HG02571 (cell line): ENCODE measurements around the gene ABHD6.
"Not testable (repeated sequence)": the region's sequence is repeated elsewhere in the genome, so short reads cannot be mapped to it uniquely, and the experiment has no call there.

Experiments
- ATAC-seq: cut with Tn5 transposase; IDR thresholded peaks from one replicate; pipeline ENCODE4 v1.9.1; 2021; ENCODE audit warnings: mild to moderate bottlenecking, moderate library complexity; ENCODE audit not compliant: unreplicated experiment

Gene ABHD6

DNA sequence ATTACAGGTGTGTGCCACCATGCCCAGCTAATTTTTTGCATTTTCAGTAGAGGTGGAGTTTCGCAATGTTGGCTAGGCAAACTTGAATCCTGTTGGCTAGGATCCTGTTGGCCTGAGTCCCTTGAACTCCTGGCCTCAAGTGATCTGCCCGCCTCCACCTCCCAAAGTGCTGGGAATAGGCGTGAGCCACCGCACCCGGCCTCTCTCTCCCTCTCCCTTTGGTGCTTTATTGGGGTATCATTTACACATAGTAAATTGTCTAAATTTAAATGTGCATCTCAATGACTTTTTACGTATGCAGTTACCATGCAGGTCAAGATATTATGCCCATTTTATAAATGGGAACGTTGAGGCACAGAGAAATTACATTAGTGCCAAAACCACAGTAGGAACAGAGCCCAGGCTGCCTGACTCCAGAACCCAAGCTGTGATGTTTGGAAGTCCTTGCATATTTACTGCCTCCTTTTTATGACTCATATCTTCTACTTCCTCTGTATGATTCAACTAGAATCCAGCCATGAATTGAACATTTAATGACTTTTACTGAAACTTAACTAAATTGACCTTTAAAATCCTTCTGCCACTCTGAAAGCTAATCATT lies 34.4 kb downstream of the ABHD6 start:
- no peak for ATAC-seq

DNA sequence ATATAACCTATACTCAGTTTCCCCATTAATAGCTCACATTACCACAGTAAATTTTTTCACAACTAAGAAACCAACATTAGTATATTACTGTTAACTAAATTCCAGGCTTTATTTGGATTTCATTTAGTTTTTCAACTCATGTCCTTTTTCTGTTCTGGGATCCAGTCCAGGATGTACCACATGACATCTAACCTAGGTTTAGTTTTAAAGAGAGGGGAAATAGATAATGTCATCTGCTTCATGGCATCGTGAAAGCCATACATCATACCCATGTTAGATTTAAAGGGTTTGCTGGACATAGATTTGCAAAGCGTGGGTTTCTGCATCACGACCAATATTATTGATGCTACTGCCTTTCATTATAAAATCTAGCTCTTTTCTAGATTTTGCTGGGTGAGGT lies 35.3 kb downstream of the ABHD6 start:
- no peak for ATAC-seq

DNA sequence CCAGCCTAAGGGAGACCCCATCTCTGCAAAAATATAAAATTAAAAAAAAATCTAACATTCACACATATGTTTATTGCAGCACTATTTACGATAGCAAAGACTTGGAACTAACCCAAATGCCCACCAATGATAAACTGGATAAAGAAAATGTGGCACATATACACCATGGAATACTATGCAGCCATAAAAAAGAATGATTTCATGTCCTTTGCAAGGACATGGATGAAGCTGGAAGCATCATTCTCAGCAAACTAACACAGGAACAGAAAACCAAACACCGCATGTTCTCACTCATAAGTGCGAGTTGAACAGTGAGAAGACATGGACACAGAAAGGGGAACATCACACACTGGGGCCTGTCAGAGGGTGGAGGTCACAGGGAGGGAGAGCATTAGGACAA lies 35.8 kb downstream of the ABHD6 start:
- not testable (repeated sequence) for ATAC-seq

DNA sequence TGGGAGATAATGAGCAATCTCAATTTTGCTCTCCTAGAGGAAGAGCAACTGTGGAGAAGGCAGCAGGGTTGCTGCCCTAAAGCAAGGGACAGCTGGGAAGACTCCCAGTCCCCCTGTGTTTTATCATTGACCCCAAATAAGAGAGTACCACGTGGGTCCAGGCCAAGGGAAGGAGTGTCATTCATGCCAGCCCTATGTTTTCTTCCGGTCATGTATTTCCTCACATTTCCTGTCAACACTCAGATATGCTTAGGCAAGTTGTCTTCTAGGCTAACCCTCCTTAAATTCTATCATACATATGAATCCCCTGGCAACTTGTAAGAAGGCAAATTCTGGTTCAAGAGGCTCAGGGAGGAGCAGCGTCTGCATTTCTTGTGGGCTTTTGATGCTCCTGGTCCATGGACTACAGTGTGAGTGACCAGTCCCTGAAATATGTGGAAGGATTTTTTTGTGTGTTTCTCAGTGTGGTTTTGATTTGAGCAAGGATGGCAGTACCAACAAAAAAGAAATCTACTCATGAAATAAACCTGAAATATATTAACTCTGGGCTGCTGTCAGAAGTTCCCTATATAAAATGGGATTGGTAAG lies 36.5 kb downstream of the ABHD6 start:
- ATAC-seq, result no peak

DNA sequence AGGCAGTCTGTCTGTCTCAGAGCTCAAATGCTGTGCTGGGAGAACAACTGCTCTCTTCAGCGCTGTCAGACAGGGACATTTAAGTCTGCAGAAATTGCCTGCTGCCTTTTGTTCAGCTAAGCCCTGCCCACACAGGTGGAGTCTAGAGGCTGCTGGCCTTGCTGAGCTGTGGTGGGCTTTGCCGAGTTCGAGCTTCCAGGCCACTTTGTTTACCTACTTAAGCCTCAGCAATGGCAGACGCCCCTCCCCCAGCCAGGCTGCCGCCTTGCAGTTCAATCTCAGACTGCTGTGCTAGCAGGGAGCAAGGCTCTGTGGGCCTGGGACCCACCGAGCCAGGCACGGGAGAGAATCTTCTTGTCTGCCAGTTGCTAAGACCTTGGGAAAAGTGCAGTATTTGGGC lies 43.5 kb downstream of the ABHD6 start:
- ATAC-seq, result no peak

DNA sequence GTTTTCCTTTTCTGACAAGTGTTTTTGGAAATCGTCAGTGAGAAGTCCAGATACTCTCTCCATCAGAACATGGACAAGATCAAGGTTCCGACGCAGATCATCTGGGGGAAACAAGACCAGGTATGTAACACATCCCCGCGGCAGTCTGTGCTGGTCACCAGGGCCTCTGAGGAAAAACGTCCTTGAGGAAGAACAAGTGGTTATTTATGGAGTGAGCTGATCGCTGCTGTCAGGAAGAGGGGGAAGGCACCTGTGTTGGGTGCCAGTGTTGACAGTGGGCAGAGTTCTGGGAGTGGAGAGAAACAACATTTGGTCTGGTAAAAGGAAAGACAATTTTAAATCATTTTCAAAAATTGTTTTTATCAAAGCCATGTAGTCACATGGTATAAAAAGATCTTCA lies 47.7 kb downstream of the ABHD6 start:
- no peak for ATAC-seq

DNA sequence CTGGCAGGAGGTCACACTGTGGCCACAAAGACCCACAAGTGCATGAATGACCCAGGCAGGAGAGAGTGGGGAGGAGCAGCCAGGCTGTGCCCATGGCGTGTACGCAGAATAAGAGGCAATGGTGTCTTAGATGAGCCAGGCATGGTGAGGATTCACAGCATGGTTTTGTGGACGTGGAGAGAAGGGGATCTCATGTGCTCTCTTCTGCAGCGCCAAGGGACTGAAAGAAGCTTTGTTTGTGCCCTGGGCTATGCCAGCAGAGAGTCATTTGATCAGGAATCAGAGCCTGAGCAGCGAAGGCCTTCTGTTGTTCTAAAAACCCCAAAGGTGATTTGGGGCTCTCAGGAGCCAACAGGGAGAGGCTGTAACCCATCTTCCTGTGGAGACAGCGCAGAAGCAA lies 49.8 kb downstream of the ABHD6 start:
- no peak for ATAC-seq

DNA sequence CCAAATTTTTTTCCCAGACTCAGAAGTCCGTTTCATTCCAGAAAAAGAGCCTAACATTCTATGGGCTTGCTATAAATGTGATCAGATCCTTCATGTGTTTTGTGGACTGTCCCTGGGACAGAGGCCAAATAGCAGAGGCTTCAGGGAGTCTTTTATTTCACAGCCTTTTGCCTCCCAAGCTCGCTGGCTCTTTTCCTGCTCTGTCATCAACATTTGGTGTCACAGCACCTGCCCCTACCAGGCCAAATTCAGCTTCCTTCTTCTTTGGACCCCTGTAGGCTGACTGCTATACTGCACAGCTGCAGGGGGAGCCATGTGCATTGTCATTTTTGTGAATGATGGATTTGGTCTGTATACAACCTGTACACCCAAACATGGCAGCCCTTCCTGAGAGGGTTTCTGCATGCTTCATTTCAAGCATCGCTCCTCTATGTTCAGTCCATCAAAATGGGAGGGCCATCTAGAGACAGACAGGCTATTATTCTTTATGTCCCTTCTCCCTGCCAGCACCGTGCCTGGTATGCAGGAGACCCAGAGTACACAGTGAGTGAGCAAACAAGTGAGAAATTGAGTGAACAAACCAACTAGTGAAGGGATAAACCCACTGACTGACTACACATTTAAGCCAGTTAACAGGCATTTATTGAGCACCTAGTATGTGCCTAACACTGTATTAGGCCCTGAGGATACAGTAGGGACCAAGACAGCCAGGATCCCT lies 50.6 kb downstream of the ABHD6 start:
- ATAC-seq, result no peak

DNA sequence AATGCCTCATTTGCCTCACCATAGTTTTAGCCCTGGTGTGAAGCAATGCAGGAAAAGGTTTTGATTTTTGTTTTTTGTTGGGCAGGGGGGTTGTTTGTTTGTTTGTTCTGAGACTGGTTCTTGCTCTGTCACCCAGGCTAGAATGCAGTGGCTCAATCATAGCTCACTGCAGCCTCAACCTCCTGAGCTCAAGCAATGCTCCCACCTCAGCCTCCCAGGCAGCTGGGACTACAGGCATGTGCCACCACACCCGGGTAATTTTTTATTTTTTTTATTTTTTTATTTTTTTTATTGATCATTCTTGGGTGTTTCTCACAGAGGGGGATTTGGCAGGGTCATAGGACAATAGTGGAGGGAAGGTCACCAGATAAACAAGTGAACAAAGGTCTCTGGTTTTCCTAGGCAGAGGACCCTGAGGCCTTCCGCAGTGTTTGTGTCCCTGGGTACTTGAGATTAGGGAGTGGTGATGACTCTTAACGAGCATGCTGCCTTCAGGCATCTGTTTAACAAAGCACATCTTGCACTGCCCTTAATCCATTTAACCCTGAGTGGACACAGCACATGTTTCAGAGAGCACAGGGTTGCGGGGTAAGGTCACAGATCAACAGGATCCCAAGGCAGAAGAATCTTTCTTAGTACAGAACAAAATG lies 51.5 kb downstream of the ABHD6 start:
- ATAC-seq, result not testable (repeated sequence)

DNA sequence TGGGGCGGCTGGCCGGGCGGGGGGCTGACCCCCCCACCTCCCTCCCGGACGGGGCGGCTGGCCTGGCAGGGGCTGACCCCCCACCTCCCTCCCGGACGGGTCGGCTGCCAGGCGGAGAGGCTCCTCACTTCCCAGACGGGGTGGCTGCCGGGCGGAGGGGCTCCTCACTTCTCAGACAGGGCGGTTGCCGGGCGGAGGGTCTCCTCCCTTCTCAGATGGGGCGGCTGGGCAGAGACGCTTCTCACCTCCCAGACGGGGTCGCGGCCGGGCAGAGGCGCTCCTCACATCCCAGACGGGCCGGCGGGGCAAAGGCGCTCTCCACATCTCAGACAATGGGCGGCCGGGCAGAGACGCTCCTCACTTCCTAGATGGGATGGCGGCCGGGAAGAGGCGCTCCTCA lies 52.9 kb downstream of the ABHD6 start:
- ATAC-seq, result not testable (repeated sequence)

DNA sequence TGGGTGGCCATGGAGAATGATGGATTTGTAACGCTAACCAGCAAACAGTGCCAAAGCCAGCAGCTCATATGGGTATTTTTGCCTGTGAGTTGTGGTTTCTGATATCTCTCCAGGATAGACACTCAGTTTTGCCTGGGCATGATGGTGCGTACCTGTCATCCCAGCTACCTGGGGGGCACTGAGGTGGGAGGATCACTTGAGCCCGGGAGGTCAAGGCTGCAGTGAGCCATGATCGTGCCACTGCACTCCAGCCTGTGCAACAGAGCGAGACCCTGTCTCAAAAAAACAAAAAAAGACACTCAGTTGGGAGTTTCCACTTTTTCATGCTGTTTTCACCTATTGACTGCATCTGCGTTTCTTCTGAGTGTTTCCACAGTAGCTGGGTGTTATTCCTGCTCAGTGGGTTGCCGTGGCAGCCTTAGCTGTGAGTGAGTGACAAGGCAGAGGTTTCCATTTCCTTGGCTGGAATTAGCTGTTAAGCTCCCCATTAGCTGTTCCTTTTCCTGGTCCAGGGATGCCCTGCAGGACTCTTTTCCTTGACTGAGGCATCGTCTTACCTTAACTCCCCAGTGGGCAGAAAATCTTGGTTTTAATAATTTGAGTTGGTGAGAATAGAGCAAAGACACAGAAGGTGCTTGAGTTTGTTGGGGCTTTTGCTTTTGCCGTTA lies 54.2 kb downstream of the ABHD6 start:
- ATAC-seq, result no peak

DNA sequence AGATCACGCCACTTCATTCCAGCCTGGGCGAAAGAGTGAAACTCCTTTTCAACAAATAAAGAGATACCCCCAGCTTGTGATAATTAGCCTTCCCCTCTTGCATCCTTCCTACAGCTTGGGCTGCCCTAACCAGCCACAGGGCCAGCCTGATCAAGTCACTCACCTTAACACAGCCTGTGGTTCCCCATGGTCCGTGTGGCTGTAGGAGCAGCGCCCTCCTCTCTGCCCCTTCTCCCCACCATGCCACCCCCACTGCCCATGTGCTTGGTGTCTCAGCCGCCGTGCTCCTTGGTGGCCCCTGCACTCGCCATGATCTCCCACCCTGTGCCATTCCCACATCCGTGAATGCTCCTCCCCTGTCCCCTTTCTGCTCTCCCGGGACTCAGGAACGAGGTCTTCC lies 55.3 kb downstream of the ABHD6 start:
- ATAC-seq, result no peak

DNA sequence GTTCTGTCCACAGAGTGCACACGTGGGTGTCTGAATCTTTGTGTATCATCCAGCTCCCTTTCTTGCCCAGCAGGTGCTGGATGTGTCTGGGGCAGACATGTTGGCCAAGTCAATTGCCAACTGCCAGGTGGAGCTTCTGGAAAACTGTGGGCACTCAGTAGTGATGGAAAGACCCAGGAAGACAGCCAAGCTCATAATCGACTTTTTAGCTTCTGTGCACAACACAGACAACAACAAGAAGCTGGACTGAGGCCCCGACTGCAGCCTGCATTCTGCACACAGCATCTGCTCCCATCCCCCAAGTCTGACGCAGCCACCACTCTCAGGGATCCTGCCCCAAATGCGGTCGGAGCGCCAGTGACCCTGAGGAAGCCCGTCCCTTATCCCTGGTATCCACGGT lies 55.9 kb downstream of the ABHD6 start:
- ATAC-seq, result no peak

DNA sequence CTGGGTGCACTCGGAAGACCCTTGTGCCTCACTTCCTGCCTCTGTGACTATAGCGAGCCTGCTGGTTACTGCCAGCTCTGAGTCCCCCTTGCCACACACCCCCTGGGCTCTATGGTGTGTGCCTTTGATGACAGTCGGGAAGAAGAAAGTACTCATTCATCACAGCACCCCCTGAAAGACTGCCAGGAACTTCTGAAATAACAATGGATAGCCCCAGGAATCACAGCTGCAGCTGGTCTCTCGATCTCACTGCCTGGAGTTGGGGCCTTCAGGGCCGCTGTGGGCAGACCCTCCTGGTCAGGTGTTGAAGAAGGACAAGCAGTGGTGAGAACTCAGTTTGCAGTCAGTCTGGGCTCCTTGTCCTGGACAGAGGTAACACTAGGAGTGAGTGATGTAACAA lies 58.7 kb downstream of the ABHD6 start:
- no peak for ATAC-seq

DNA sequence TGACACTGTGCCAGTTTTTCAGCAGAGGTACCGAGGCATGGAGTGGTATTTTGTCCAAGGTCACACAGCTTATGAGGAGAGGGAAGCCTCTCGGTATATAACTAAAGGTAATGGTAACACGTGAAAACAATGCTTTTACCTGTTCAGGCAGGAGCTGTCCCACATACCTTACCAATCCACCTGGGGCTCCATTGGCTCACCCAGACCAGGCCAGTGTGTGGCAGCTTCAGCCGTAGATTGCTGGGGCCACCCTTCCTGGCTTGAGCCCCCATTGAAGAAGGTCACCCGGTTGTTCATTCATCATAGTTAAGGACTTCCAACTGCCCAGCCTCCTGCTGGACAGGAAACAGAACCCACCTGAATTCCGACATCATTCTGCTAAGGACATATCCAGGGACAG lies 59.3 kb downstream of the ABHD6 start:
- ATAC-seq, result no peak

DNA sequence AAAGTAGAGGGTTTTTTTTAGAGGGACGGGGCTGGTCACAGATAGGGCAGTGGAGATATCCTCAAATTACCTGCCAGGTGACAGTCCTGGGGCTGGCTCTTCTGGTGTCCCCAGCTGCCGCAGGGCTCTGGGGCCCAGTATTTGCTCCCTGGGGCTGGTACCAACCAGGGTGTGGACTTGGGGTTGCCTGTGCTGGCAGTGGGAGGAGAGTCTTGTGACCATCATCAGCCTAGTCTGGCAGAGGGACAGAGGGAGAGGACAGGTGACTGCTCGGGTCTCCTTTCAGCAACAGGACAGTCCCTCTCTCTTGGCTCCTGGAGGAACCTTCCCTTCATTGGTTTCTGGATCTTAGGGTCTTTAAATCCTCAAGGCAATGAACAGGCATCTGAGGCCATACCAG lies 60.6 kb downstream of the ABHD6 start:
- no peak for ATAC-seq

DNA sequence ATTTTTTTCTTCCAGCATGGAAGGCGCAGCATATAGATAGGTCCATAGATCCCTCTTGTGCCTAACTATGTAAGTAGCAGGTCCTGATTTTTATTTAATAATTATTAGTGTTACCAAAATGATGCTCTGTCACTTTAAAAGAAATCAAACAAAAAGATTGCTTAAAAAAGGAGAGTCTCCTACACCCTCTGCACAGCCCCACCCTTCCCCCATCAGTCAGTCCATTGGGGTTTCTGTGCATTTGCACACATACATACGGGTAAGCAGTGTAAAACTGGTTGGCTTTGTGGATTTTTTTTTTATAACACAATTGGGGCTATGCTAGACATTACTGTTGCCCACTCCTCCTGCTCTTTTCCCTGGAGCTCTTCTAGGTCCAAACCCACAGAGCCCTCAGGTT lies 61.5 kb downstream of the ABHD6 start:
- no peak for ATAC-seq

DNA sequence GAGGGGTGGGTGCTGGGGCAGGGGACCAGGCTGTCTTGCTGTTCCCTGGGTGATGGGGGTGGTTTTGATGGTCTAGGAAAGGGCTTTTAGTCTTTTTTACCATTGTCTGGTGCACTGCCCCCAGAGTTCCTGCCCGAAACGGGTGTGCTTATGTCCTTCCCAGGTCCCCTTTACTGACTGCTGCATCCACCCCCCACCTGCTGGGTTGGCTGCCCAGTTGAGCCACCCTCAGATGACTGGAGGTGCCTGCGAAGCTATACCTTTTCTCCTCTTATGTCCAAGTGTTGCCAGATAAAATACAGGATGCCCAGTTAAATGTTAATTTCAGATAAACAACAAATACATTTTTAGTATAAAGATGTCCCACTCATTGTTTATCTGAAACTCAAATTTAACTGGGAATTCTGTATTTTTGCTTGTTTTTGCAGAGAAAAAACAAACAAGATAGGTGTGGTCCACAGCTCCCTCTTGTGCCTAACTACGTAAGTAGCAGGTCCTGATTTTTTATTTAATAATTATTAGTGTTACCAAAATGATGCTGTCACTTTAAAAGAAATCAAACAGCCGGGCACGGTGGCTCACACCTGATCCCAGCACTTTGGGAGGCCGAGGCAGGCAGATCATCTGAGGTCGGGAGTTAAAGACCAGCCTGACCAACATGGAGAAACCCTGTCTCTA lies 62.4 kb downstream of the ABHD6 start:
- no peak for ATAC-seq

DNA sequence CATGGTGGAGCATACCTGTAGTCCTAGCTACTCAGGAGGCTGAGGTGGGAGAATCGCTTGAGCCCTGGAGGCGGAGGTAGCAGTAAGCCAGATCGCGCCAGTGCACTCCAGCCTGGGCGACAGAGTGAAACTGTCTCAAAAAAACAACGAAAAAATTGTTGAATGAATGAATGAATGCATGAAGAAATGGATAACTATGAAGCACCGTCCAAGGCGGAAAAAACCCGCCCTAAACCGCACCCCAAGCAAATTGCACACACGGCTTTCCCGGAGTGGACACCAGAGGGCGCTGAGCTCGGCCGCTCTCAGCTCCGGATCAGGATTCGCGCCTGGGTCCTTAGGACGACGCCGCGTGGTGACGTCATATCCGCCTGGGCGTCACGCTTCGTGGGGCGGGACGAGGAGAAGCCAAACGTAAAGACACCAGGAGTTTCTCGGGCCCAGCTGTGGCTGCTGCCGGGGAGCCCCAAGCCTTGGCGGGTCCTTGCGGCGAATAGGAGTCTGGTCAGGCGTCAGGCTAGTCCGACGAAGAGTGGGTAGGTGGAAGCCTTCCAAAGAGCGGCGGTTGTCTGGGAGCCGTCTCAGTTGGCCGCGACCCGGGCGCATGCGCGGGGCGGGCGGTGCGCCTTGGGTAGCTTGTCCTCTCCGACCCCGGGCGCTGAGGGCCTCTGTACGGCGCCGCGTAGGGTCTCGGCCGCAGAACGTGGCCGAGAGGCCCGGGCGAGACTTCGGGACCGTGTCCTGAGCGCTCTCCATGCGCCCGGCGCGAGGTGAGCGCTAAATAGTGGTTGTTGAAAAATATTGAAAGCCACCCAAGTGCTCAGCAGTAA lies 68.5 kb downstream of the ABHD6 start, which contains the start of the genes HTD2 and RPP14:
TSS of gene HTD2 (plus strand) at position 639 of the 830 bp plus-strand sequence. CDS start 11,094 bp downstream, outside the sequence.
TSS of gene RPP14 (plus strand) at position 364 of the 830 bp plus-strand sequence. CDS start 4,085 bp downstream, outside the sequence.
- peak; percentile 89 for ATAC-seq
